Motor neuron (in vitro differentiated cells): ENCODE data around the gene COX8C. TPM values are rescaled to one million over a fixed set of nuclear protein-coding genes. Genes with fewer than 3 reads are reported as not detected.

Source experiments
- ATAC-seq, 8 experiments: fragments of 200-7000 bp; cut with Tn5 transposase; replicated peaks in 6 of 8; 2 replicates each; pipeline ENCODE4 v1.8.0; 2021; ENCODE audit warnings: mild to moderate bottlenecking in 8 of 8, moderate library complexity in 8 of 8
- H3K27ac ChIP-seq, 2 donors: fragments of 250-450 bp; sonication (Bioruptor Pico); 2 replicates each; pipeline ENCODE4 v1.9.0; 2021; ENCODE audit warnings: antibody characterized with exemption in 2 of 2, mild to moderate bottlenecking in 2 of 2, moderate library complexity in 1 of 2
- H3K4me1 ChIP-seq, 2 donors: fragments of 250-450 bp; sonication (Bioruptor Pico); replicated peaks in 1 of 2; 2 replicates each; pipeline ENCODE4 v1.6.1; 2021; ENCODE audit warnings: antibody characterized with exemption in 2 of 2, mild to moderate bottlenecking in 2 of 2, moderate library complexity in 1 of 2
- H3K4me3 ChIP-seq, 5 donors: fragments of 250-450 bp; sonication (Bioruptor Pico); 2 replicates each; pipeline ENCODE4 v1.9.0; 2021; ENCODE audit warnings: antibody characterized with exemption in 5 of 5, mild to moderate bottlenecking in 5 of 5, moderate library complexity in 4 of 5
- WGBS, 10 experiments: fragments of 450-650 bp; shearing (Covaris generic); methylation state at CpG; one replicate each; pipeline ENCODE4 v1.0.0; 2022; 5-methylcytosine and 5-hydroxymethylcytosine counted together
- in situ Hi-C, 9 experiments: fragments of 400-800 bp; cut with MboI; loops; one replicate each; pipeline ENCODE4 v1.15.0; 2021; ENCODE audit warnings: low sequenced_read_pairs in 9 of 9, low pct_unique_long_range_greater_than_20kb in 2 of 9; ENCODE audit not compliant: unreplicated experiment in 9 of 9
- total RNA-seq, 8 experiments: library from RNA; unstranded; fragments of 300-600 nt; gene quantifications; 2 replicates each; pipeline versions ENCODE4 v1.2.3 to v1.2.4, GENCODE V29; 2022

The COX8C gene, protein sequence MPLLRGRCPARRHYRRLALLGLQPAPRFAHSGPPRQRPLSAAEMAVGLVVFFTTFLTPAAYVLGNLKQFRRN
- total RNA-seq, result 1 to 10 TPM in 1 of 8 experiments, under 1 TPM in 1, not detected in 6; 0.55 to 1.3 TPM

- in situ Hi-C loops, result no loop called here
- Histone ChIP-seq H3K4me1 (peaks cover 0 to 5% of the 10 kb centered on the region in 2 donors), H3K4me3 (no peak within 1 kb of the TSS), H3K27ac (no peak within 1 kb of the TSS)
- 71 to 97% (median 80%) methylated on average over 1 to 15 of the region's 60 CpGs; no CpG with 5 or more reads in 5 of the 10 experiments for WGBS, 10 experiments
- no peak for ATAC-seq
Observed at GRCh38 chr14:93346926-93347721, at the start of gene COX8C. TSS of gene COX8C (plus strand) at chr14:93347182. CDS start at chr14:93347269, 87 bp downstream.

DNA sequence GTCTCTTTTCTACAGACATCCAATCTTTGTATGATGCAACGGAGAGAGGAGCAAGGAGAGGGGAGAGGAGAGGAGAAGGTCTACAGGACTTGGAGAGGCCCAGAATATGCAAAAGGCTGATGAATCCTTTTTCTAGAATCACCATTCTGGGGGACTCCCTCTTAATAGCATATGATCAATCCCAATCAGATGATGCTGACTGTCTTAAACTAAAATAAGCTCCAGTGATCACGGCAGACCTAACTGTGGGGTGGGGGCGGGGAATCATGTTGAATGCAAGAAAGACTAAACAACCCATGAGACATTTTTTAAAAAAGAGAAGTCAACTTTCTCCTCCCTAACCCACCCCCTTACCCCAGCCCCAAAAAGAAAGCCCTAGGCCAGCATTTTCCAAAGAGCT is 47.6 kb upstream of the COX8C start:
- in situ Hi-C loops, result no loop called here
- peak in 1 of 8 experiments; percentile 38 for ATAC-seq

DNA sequence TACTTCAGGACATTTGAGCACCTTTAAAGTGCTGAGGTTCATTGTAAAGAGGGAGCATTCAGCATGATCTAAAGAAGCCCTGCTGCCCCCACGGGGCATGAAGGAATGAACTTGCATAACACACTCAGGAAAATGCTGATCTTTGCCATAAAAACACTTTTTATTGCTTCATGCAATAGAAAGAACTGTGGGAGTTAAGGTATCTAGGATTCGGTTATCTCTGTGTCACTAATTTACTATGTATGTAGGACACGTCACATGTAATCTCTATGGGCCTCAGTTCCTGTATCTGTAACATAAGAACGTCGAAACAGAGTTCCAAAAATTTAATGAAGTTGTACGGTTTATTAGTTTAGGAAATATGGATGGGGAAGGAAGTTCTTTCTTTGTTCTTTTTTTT is 47.1 kb upstream of the COX8C start:
- no peaks in the 10 kb centered on the region for H3K4me1 ChIP-seq
- no peak overlapping the region for H3K4me3 ChIP-seq
- no peak for ATAC-seq
- in situ Hi-C loops, result no loop called here
- 71 to 100% (median 94%) methylated on average over 2 to 6 of the region's 6 CpGs; no CpG with 5 or more reads in 1 of the 10 experiments for WGBS, 10 experiments
- no peak overlapping the region for H3K27ac ChIP-seq

More for the DNA sequence above, 47.6 kb upstream of the COX8C start:
- Histone ChIP-seq H3K27ac (no peak overlapping the region), H3K4me1 (no peaks in the 10 kb centered on the region), H3K4me3 (no peak overlapping the region)
- WGBS, 10 experiments, result 72 to 100% (median 88%) methylated on average over 1 to 3 of the region's 3 CpGs; no CpG with 5 or more reads in 4 of the 10 experiments

- Histone ChIP-seq H3K4me3 (no peak overlapping the region), H3K27ac (no peak overlapping the region), H3K4me1 (no peaks in the 10 kb centered on the region)
- in situ Hi-C loops, result no loop called here
- ATAC-seq, result peak in 1 of 8 experiments; percentile 54
- WGBS, 10 experiments, result 40 to 100% (median 87%) methylated on average over 1 to 6 of the region's 6 CpGs; no CpG with 5 or more reads in 1 of the 10 experiments
Observed at GRCh38 chr14:93301821-93302447, 45.0 kb upstream of the COX8C start.

DNA sequence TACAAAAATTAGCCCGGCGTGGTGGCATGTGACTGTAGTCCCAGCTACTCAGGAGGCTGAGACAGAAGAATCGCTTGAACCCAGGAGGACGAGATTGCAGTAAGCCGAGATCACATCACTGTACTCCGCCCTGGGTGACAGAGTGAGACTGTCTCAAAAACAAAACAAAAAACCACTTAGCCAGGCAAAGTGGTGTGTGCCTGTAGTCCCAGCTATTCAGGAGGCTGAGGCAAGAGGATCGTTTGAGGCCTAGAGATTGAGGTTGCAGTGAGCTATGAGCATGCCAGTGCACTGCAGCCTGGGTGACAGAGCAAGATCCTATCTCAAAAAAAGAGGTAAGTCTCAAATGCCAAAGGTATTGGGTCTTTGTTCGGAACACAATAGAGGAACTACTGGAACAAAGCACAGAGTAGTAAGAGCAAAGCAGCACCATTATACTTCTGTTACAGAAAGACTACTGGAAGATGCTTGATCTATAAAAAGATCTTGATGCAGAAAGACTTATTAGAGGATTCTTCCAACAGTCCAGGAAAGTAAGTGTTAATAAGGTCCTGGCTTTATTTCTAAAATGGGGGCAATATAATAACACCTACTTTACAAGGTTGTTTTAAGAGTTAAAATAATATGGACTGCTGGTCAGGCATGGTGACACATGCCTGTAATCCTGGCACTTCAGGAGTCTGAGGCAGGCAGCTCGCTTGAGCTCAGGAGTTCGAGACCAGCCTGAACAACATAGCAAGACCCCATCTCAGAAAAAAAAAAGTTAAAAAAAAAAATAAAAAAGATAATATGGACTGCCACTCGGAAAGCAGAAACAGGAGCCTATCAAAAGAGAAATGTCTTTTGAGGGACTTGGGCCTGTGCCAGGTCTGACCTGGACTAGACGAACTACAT is 44.0 kb upstream of the COX8C start:
- Histone ChIP-seq H3K4me3 (no peak overlapping the region), H3K27ac (no peak overlapping the region), H3K4me1 (no peaks in the 10 kb centered on the region)
- in situ Hi-C loops, result no loop called here
- no peak for ATAC-seq
- 57 to 100% (median 95%) methylated on average over 2 to 7 of the region's 12 CpGs for WGBS, 10 experiments

DNA sequence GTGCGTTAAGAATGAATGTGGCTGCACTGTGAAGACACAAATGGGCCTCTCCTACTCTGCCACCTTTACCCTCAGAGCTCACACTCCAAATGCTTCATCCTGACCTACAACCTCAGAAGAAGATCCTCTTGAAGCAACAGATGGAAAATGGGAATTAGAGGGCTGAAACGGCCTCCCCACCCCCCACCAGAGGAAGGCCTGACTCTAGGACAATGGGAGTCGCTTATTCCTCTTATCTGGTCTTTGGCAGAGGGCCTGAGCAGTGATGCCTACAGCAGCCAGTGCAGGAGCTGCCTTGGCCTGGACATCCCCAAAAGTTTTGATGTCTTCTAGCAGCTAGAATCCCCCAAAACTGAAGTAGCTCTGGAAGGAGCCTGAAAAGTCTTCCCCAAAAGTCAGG is 43.3 kb upstream of the COX8C start:
- WGBS, 10 experiments, result 57 to 100% (median 88%) methylated on average over 1 to 2 of the region's 3 CpGs; no CpG with 5 or more reads in 1 of the 10 experiments
- ATAC-seq, result peak in 3 of 8 experiments; percentile 11 to 47 (median 30)
- Histone ChIP-seq H3K4me3 (no peak overlapping the region), H3K27ac (no peak overlapping the region), H3K4me1 (no peaks in the 10 kb centered on the region)
- in situ Hi-C loops, result no loop called here

GRCh38 chr14:93304771-93305170 is 42.2 kb upstream of the COX8C start:
- peak in 3 of 8 experiments; percentile 36 to 88 (median 81) for ATAC-seq
- in situ Hi-C loops, result no loop called here
- Histone ChIP-seq H3K4me3 (no peak overlapping the region), H3K27ac (no peak overlapping the region), H3K4me1 (no peaks in the 10 kb centered on the region)
- 63 to 100% (median 93%) methylated on average over 1 of the region's 1 CpG; no CpG with 5 or more reads in 2 of the 10 experiments for WGBS, 10 experiments

DNA sequence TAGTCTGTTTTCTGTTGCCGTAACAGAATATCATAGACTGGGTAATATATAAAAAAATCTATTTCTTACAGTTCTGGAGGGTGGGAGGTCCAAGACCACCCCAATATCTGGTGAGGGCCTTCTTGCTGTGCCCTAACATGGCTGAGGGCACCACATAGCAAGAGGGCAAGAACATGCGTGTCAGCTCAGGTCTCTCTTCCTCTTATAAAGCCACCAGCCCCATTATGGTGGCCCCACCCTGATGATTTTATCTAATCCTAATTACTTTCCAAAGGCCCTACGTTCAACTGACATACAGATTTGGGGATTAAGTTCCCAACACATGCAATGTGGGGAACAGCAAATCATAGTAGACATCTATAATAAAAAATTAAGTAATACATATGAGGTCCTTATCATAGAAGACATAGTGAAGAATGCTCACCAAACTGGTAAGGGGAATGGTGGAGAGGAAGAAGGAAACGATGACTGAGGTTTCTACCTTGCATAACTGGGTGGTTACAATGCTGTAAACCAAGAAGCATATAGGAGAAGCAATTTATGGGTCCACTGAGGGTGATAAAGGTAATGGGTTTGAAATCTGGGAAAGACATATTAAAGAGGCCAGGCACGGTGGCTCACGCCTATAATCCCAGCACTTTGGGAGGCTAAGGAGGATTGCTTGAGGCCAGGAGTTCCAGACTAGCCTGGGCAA is 41.1 kb upstream of the COX8C start:
- H3K27ac ChIP-seq, result no peak overlapping the region
- in situ Hi-C loops, result no loop called here
- no peak for ATAC-seq
- no peak overlapping the region for H3K4me3 ChIP-seq
- 83 to 96% (median 94%) methylated on average over 2 to 6 of the region's 6 CpGs; no CpG with 5 or more reads in 1 of the 10 experiments for WGBS, 10 experiments
- H3K4me1 ChIP-seq, result no peaks in the 10 kb centered on the region

DNA sequence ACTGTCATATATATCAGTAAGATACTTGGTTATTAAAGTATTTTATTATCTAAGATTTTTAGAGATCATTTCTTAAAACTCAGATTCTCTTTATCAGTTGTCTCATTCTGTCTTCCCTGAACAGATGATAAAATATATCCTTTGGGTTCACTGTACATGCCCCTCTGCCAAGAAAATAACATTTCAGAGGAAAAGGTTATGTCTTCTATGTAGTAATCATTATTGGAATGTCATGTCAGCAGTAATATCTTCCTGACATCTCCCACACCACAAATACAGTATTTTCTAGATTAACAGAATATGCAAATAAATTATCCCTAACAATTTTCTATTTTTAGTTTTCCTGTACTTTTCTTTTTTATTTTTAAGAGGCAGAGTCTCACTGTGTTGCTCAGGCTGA is 40.2 kb upstream of the COX8C start:
- Histone ChIP-seq H3K27ac (no peak overlapping the region), H3K4me3 (no peak overlapping the region), H3K4me1 (no peaks in the 10 kb centered on the region)
- ATAC-seq, result no peak
- in situ Hi-C loops, result no loop called here

DNA sequence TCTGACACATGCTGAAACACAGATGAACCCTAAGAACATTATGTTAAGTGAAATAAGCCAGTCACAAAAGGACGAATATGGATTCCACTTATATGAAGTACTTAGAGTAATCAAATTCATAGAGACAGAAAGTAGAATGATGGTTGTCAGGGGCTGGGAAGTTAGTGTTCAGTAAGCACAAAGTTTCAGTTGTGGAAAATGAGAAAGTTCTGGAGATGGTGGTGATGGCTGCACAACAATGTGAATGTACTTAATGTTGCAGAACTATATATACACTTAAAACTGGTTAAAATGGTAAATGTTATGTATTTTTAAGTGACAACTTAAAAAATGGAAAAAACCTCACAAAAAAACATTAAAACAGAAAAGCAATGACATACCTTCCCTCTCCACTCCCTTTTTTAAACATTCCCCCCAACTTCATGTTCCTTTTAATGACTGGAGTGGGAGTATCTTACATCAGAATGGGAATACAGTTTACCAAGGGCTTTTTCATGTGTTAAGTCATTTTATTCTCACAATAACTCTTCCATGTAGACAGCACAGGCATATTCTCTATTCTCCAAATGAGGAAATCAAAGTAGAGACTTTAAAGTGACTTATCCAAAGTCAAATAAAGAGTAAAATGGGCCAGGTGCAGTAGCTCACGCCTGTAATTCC is 38.2 kb upstream of the COX8C start:
- no peak overlapping the region for H3K4me3 ChIP-seq
- in situ Hi-C loops, result no loop called here
- 63 to 100% (median 96%) methylated on average over 1 to 2 of the region's 2 CpGs for WGBS, 10 experiments
- peak in 1 of 8 experiments; percentile 26 for ATAC-seq
- no peak overlapping the region for H3K27ac ChIP-seq
- no peaks in the 10 kb centered on the region for H3K4me1 ChIP-seq

DNA sequence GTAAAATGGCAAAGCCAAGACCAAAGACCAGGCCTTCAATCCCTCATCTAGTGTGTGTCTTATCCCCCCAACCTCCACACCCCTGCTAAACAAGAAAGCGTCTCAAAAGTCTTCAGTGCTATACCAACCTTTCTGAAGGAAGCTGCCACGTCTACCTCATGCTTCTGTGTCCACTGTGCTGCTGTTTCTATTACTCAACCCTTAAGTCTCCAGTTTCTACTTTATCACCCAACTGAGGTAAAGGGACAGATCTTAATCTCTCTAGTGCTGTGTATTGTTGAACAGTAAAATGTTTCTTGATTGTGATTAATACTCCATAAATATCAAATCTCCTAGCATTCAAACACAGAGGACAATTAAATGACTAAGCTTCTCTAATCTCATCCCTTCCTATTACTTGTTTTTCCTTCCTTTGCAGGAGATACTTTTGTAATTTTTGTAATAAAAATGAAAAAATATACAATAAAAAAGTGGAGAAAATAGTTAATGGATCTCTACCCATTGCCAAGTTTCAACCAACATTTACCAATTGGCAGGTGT is 37.5 kb upstream of the COX8C start:
- Histone ChIP-seq H3K4me1 (no peaks in the 10 kb centered on the region), H3K27ac (no peak overlapping the region), H3K4me3 (no peak overlapping the region)
- 100% methylated on average over 1 of the region's 2 CpGs; no CpG with 5 or more reads in 7 of the 10 experiments for WGBS, 10 experiments
- no peak for ATAC-seq
- in situ Hi-C loops, result no loop called here

- WGBS, 10 experiments, result 56 to 100% (median 100%) methylated on average over 1 of the region's 1 CpG; no CpG with 5 or more reads in 6 of the 10 experiments
- H3K4me3 ChIP-seq, result no peak overlapping the region
- no peak overlapping the region for H3K27ac ChIP-seq
- H3K4me1 ChIP-seq, result no peaks in the 10 kb centered on the region
- in situ Hi-C loops, result no loop called here
- ATAC-seq, result no peak
Observed at GRCh38 chr14:93311082-93311481, 35.9 kb upstream of the COX8C start.
